HG03460 (cell line): ENCODE measurements around the gene IL19.
"Not testable (repeated sequence)": the region's sequence is repeated elsewhere in the genome, so short reads cannot be mapped to it uniquely, and the experiment has no call there.

ENCODE experiments used
- ATAC-seq: cut with Tn5 transposase; IDR thresholded peaks from one replicate; pipeline ENCODE4 v1.9.1; 2021; ENCODE audit not compliant: unreplicated experiment

The IL19 gene

DNA sequence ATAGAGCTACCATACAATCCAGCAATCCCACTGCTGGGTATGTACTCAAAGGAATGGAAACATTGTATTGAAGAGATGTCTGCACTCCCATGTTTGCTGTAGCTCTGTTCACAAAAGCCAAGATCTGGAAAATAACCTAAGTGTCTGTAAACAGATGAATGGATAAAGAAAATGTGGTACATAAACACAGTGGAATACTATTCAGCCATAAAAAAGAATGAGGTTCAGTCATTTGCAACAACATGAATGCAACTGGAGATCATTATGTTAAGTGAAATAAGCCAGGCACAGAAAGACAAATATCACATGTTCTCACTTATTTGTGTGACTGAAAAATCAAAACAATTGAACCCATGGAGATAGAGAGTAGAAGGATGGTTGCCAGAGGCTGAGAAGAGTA, 83.1 kb downstream of the IL19 start:
- not testable (repeated sequence) for ATAC-seq

- no peak for ATAC-seq
These were observed 84.0 kb downstream of the IL19 start for GRCh38 chr1:206854401-206855129.

GRCh38 chr1:206855859-206856258, 85.3 kb downstream of the IL19 start:
- no peak for ATAC-seq

- ATAC-seq = no peak
These were observed 86.3 kb downstream of the IL19 start for GRCh38 chr1:206856674-206857464.

DNA sequence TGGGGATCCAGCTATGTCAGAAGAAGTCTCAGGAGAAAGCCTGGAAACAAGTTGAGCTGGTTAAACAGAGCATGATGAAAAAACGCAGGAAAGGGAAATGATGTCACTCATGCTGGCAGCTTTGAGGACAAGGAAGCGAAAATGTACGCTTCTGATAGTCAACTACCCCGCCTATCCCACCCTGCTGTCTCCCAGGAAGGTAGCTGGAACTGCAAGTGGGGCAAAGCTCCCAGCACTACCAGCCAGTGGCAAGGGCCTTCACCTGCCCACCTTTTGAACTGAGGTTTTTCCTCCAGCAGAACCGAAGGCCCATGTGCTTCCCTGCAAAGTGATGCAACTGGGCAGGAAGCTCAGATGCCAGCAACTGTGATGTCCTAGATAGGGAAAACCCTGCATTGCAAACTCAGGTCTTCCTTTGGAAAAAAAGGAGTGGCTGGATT, 88.5 kb downstream of the IL19 start:
- ATAC-seq = no peak

DNA sequence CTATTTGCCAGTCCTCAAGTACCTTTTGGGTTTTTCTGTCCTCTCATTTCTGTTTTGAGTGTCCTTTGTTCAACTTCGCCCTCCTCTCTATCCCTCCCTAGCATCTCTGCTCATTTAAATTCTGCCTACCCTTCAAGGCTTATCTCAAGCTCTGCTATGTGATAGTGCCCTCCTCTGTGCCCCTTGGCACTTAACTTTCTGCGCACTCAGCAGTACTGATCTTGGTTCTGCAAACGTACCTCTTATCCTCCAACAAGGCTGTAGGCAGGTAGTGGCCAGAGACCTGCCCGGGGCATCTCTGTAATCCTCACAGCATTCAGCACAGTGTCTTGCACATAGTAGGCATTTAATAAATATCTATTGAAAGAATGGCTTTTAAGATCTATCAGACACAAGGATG, 89.6 kb downstream of the IL19 start:
- no peak for ATAC-seq

- no peak for ATAC-seq
These were observed 92.7 kb downstream of the IL19 start for GRCh38 chr1:206863266-206863665.

GRCh38 chr1:206864939-206865671, 94.5 kb downstream of the IL19 start, which contains the start of gene IL20:
Gene IL20, plus strand, starts transcription at chr1:206865623. Its CDS starts 230 bp downstream, at chr1:206865853.
- ATAC-seq = no peak

DNA sequence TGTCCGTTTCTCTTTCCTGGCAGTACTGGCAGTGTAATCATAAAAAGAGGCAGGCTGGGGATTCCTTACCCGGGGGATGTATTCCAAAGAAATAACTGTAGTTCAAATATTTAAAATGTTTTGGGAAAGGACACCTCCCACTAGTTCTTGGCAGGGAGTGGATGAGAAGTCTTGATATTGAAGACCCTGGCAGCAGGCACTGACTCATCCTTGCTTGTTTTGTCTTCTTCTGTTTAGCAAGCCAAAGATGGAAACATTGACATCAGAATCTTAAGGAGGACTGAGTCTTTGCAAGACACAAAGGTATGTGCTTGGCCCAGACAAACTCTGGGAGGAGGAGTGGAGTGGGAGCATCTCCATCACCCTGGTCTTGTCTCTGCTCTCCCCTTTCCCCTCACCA, 95.5 kb downstream of the IL19 start:
- no peak for ATAC-seq

- ATAC-seq = no peak
These were observed 96.7 kb downstream of the IL19 start for GRCh38 chr1:206867239-206867638.

DNA sequence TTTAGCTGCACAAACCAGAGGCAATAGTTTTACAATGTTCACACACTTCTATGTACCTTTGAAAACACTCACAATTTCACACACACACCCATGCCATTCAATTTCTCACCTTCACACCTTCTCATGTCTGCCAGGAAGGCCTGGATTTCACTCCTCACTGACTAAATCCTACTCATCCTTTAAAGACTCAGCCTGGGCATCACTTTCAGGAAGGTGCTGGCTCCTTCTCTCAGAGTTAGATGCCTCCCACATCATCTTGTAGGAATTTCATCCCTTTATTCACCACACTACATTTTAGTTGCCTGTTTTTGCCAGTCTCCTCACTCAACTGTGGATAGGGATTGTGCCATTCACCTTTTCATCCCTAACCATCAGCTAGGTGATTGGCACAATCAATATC, 97.1 kb downstream of the IL19 start:
- ATAC-seq = no peak

GRCh38 chr1:206868264-206868663, 97.7 kb downstream of the IL19 start:
- ATAC-seq = no peak

GRCh38 chr1:206872139-206872538, 101.6 kb downstream of the IL19 start:
- ATAC-seq = no peak

DNA sequence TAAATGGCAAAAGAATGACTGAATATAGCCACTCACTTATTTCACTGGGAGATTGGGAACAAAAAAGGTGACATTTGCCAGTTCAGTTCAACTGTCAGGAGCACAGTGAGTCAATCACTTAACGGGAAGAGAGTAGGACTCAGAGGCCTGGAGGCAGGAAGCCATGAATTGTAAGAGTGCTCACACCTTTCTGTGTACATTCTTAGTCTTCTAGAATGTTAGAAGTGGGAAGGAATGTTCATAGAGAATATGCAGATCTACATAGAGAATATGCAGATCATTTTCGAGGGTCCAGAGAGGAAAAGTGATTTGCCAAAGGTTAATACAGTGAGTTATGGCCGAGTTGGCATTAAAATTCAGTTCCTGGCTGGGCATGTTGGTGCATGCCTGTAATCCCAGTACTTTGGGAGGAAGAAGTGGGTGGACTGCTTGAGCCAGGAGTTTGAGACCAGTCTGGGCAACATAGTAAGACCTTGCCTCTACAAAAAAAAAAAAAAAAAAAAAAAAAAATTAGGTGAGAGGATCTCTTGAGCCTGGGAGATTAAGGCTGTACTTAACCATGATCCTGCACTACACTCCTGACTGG, 103.1 kb downstream of the IL19 start:
- ATAC-seq = no peak

GRCh38 chr1:206875752-206876377, 105.3 kb downstream of the IL19 start:
- ATAC-seq = no peak

DNA sequence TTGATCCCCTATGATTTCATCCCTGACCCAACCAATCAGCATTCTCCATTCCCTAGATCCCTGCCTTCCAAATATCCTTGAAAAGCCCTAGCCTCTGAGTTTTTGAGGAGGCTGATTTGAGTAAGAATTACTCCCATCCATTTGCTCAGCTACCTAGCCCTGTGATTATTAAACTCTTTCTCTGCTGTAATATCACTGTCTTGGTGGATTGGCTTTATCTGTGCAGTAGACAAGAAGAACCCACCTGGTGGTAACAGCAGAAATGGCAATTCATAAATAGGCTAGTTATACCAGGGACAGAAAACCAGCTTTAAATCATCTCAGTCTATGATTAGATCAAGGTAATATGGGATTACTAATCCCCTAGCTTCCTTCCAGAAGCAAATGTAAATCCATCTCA, 107.9 kb downstream of the IL19 start:
- no peak for ATAC-seq

DNA sequence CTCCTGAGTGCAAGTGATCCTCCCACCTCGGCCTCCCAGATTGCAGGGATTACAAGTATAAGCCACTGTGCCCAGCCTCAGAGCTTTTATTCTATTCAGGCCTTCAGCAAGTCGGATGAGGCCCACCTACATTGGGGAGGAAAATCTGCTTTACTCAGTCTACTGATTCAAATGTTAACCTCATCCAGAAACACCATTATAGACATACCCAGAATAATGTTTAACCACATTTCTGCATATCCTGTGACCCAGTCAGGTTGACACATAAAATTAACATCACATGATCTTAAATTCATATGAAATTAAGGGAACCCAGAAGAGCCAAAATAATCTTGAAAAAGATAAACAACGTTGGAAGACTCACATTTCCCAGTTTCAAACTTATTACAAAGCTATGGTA, 109.7 kb downstream of the IL19 start:
- ATAC-seq = no peak

- ATAC-seq = no peak
These were observed 112.0 kb downstream of the IL19 start for GRCh38 chr1:206882555-206882954.

DNA sequence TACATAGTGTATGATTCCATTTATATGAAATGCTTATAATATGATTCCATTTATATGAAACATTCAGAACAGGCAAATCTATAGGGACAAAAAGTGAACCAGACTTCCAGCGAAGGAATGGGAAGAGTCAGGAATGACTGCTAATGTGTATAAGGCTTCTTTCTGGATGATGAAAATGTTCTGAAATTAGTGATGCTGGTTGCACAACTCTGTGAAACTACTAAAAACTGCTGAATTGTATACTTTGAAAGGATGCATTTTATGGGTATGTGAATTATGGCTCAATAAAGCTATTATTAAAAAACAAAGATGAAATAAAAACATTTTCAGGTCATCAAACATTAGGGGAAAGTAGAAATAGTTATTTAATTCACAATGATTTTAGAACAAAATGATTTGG, 112.6 kb downstream of the IL19 start:
- no peak for ATAC-seq

- no peak for ATAC-seq
These were observed 113.3 kb downstream of the IL19 start for GRCh38 chr1:206883876-206884275.
